HepG2 (cell line): ENCODE results near the gene THBS2. TPM values are rescaled to one million over a fixed set of nuclear protein-coding genes. Genes with fewer than 3 reads are reported as not detected.

Experiments
- ATAC-seq: fragments of 200-7000 bp; cut with Tn5 transposase; 3 replicates; pipeline ENCODE4 v1.9.1; 2020; ENCODE audit warnings: mild to moderate bottlenecking, moderate library complexity
- BruUV-seq: library from RNA; stranded (reverse); fragments of 400-500 nt; replicated peaks from 2 replicates; lab custom pipeline; 2021; lab: Mats Ljungman, UMichigan
- CTCF ChIA-PET: fragments of 300-600 bp; formaldehyde crosslinking; extraction: SDS; loops from one replicate; lab custom pipeline; 2021; ENCODE audit warnings: low total read pairs, inconsistent platforms, low intra/inter-chr PET ratio; lab: Yijun Ruan, JAX
- POLR2A ChIA-PET: fragments of 350-600 bp; sonication (Branson Sonifier 250); formaldehyde crosslinking; loops from one replicate; lab custom pipeline; 2020; ENCODE audit warnings: antibody characterized with exemption, inconsistent platforms; lab: Yijun Ruan, JAX
- DNase-seq: peaks from one replicate; pipeline ENCODE4 v3.0.0-alpha.2; 2015; ENCODE audit warnings: low spot score
- FAIRE-seq: peaks from 3 replicates; lab custom pipeline; 2011; peaks lifted over from hg19 to GRCh38; lab: Jason Lieb, UNC
- H2AFZ ChIP-seq: one replicate; pipeline ENCODE4 v1.6.1; 2011; ENCODE audit warnings: low read length, inconsistent platforms
- H3K27ac ChIP-seq: fragments of 300-600 bp; 3 replicates; pipeline ENCODE4 v1.8.0; 2011; ENCODE audit warnings: mixed run types, mild to moderate bottlenecking, mixed read lengths, low read length, inconsistent platforms; ENCODE audit not compliant: insufficient read depth; ENCODE audit errors: extremely low read length
- H3K27me3 ChIP-seq, 2 experiments: fragments of 200-600 bp in 1 of 2; 2 replicates in 1 of 2; 3 replicates in 1 of 2; pipeline versions ENCODE4 v1.6.0 to v1.8.0; 2011; ENCODE audit warnings: low read length in 2 of 2, mild to moderate bottlenecking in 2 of 2, moderate library complexity in 2 of 2, inconsistent platforms in 1 of 2; ENCODE audit not compliant: insufficient read depth in 2 of 2, control insufficient read depth in 1 of 2
- H3K36me3 ChIP-seq, 2 experiments: fragments of 200-600 bp in 1 of 2; replicated peaks in 1 of 2; 2 replicates in 1 of 2; 3 replicates in 1 of 2; pipeline versions ENCODE4 v1.5.1 to v1.8.0; 2011; ENCODE audit warnings: low read length in 2 of 2, inconsistent platforms in 1 of 2; ENCODE audit not compliant: insufficient read depth in 2 of 2, control insufficient read depth in 1 of 2
- H3K4me1 ChIP-seq: 2 replicates; pipeline ENCODE4 v1.5.1; 2012; ENCODE audit warnings: low read length, inconsistent platforms; ENCODE audit not compliant: insufficient read depth
- H3K4me2 ChIP-seq: 2 replicates; pipeline ENCODE4 v1.6.0; 2011; ENCODE audit warnings: low read depth, low read length, inconsistent platforms
- H3K4me3 ChIP-seq, 3 experiments: fragments of 200-600 bp in 1 of 3; sonication (generic), shearing (Covaris generic) in 1 of 3; replicated peaks in 1 of 3; 2 replicates each; pipeline ENCODE4 v1.5.1; 2011 to 2016; ENCODE audit warnings: low read length in 3 of 3, inconsistent platforms in 2 of 3, low read depth in 2 of 3, mild to moderate bottlenecking in 2 of 3, control low read depth in 1 of 3, mixed read lengths in 1 of 3; ENCODE audit not compliant: insufficient read depth in 1 of 3
- H3K79me2 ChIP-seq: one replicate; pipeline ENCODE4 v1.6.1; 2011; ENCODE audit warnings: low read length, inconsistent platforms; ENCODE audit not compliant: insufficient read depth
- H3K9ac ChIP-seq: 2 replicates; pipeline ENCODE4 v1.6.0; 2011; ENCODE audit warnings: mild to moderate bottlenecking, low read depth, low read length, inconsistent platforms; ENCODE audit not compliant: insufficient read depth
- H3K9me3 ChIP-seq: 2 replicates; pipeline ENCODE4 v1.5.1; 2012; ENCODE audit warnings: mild to moderate bottlenecking, low read length
- H4K20me1 ChIP-seq: 2 replicates; pipeline ENCODE4 v1.6.0; 2011; ENCODE audit warnings: inconsistent platforms, mild to moderate bottlenecking, low read length, moderate library complexity; ENCODE audit not compliant: insufficient read depth
- AFF4 ChIP-seq: sonication (generic); formaldehyde crosslinking; IDR thresholded peaks from 2 replicates; pipeline ENCODE4 v1.4.0; 2020; ENCODE audit warnings: missing genetic modification reagents
- FOXJ3 ChIP-seq: sonication (generic); formaldehyde crosslinking; IDR thresholded peaks from 2 replicates; pipeline ENCODE4 v1.4.0; 2020; ENCODE audit warnings: missing genetic modification reagents, mild to moderate bottlenecking, borderline replicate concordance
- FOXP4 ChIP-seq: sonication (generic); formaldehyde crosslinking; IDR thresholded peaks from 2 replicates; pipeline ENCODE4 v1.4.0; 2020; ENCODE audit warnings: missing genetic modification reagents
- MAZ ChIP-seq, 2 experiments: sonication (generic) in 1 of 2; formaldehyde crosslinking in 1 of 2; IDR thresholded peaks; 2 replicates each; pipeline versions ENCODE4 v1.5.0 to v1.6.1; 2012 to 2020; ENCODE audit warnings: low read depth in 2 of 2, mild to moderate bottlenecking in 2 of 2, borderline replicate concordance in 1 of 2, improper control_type of control experiment in 1 of 2, low read length in 1 of 2, missing genetic modification reagents in 1 of 2, moderate library complexity in 1 of 2
- NFE2 ChIP-seq: sonication (generic); formaldehyde crosslinking; IDR thresholded peaks from 2 replicates; pipeline ENCODE4 v1.4.0; 2020; ENCODE audit warnings: missing genetic modification reagents
- POLR2AphosphoS2 ChIP-seq: IDR thresholded peaks from 2 replicates; pipeline ENCODE4 v1.6.1; 2011; ENCODE audit warnings: low read depth, low read length, improper control_type of control experiment
- RCOR2 ChIP-seq: IDR thresholded peaks from 2 replicates; pipeline ENCODE4 v1.6.1; 2016; ENCODE audit warnings: missing biosample characterization, missing genetic modification reagents
- USF2 ChIP-seq, 2 experiments: sonication (generic) in 1 of 2; formaldehyde crosslinking in 1 of 2; IDR thresholded peaks; 2 replicates each; pipeline versions ENCODE4 v1.5.1 to v1.6.1; 2011 to 2020; ENCODE audit warnings: borderline replicate concordance in 1 of 2, low read depth in 1 of 2, low read length in 1 of 2, mild to moderate bottlenecking in 1 of 2, missing genetic modification reagents in 1 of 2, moderate library complexity in 1 of 2
- ZNF329 ChIP-seq: sonication (generic); formaldehyde crosslinking; IDR thresholded peaks from 2 replicates; pipeline ENCODE4 v1.9.0; 2021; ENCODE audit warnings: low read depth, mild to moderate bottlenecking, missing genetic modification reagents
- ZNF530 ChIP-seq: sonication (generic); formaldehyde crosslinking; IDR thresholded peaks from 2 replicates; pipeline ENCODE4 v1.5.0; 2020; ENCODE audit warnings: low read depth, mild to moderate bottlenecking, missing genetic modification reagents
- ZNF800 ChIP-seq: sonication (generic); formaldehyde crosslinking; IDR thresholded peaks from 2 replicates; pipeline ENCODE4 v1.4.0; 2020; ENCODE audit warnings: missing genetic modification reagents
- WGBS: methylation state at CpG from one replicate; pipeline ENCODE4 v1.1.6; 2017; ENCODE audit warnings: low lambda C conversion rate; 5-methylcytosine and 5-hydroxymethylcytosine counted together
- in situ Hi-C: cut with HindIII; loops from 2 replicates; pipeline ENCODE4 v1.10.0; 2017; ENCODE audit warnings: low pct_unique_long_range_greater_than_20kb; ENCODE audit not compliant: extremely low pct_ligation_motif_present
- intact Hi-C: fragments of 100-400 bp; cut with micrococcal nuclease; formaldehyde crosslinking; loops from one replicate; pipeline ENCODE4 v1.10.0; 2022; ENCODE audit not compliant: unreplicated experiment
- polyA plus RNA-seq, 8 experiments: library from polyadenylated mRNA; depleted of rRNA in 3 of 8; stranded (reverse) in 7 of 8; unstranded in 1 of 8; fragments of >200 nt; fragmentation: Illumina TruSeq in 4 of 8; extraction: Trizol in 4 of 8; gene quantifications; 2 replicates each; pipeline versions ENCODE4 v1.2.1 to v1.2.3, GENCODE V29; 2011 to 2016; ENCODE audit warnings: low read depth in 4 of 8, missing spikeins in 1 of 8, mixed read lengths in 1 of 8; ENCODE audit not compliant: insufficient read depth in 1 of 8
- total RNA-seq, 5 experiments: library from RNA; depleted of rRNA; stranded (reverse); fragments of >200 nt; fragmentation: Illumina TruSeq; extraction: Trizol; gene quantifications; 2 replicates each; pipeline ENCODE4 v1.2.3, GENCODE V29; 2016; ENCODE audit warnings: low read depth in 1 of 5

THBS2 gene
- total and polyA plus RNA-seq, 2 of the 13 experiments (the other 11 are each of a cell fraction or from before 2014, with no cell fraction given): 0.12 to 0.15 TPM

- DNase-seq (no peak), ATAC-seq (no peak), FAIRE-seq (no peak)
- no peak overlapping the region for H3K4me2 ChIP-seq
- BruUV-seq: no TSS peak
- WGBS: 11% methylated on average over 10 of the region's 10 CpGs
- no peaks in the 10 kb centered on the region for H3K9me3 ChIP-seq
- H3K36me3 ChIP-seq: no peaks in the 10 kb centered on the region
- H3K9ac ChIP-seq: no peak overlapping the region
- intact Hi-C loops (no loop called here), in situ Hi-C loops (no loop called here)
- H3K4me1 ChIP-seq: no peaks in the 10 kb centered on the region
- H2AFZ ChIP-seq: no peak overlapping the region
- H3K27ac ChIP-seq: no peak overlapping the region
- no peak overlapping the region for H3K4me3 ChIP-seq
- ChIA-PET CTCF (no interaction called here), POLR2A (no interaction called here)
- H3K27me3 ChIP-seq: peaks cover 8 to 57% of the 10 kb centered on the region in 2 experiments
- no peaks in the 10 kb centered on the region for H3K79me2 ChIP-seq
- no peaks in the 10 kb centered on the region for H4K20me1 ChIP-seq
- TF ChIP-seq NFE2: no peak
- TF ChIP-seq AFF4 (CRISPR knock-in tag): no peak
- no peak for TF ChIP-seq MAZ (IDR thresholded peaks at IDR 0.05; ENCODE audit: borderline replicate concordance, low read depth, low read length)
- TF ChIP-seq MAZ (CRISPR knock-in tag; IDR thresholded peaks at IDR 0.05; ENCODE audit: low read depth): no peak
- TF ChIP-seq ZNF329 (CRISPR knock-in tag): no peak
- TF ChIP-seq USF2 (IDR thresholded peaks at IDR 0.05; ENCODE audit: low read depth, low read length): no peak
- no peak for TF ChIP-seq USF2 (CRISPR knock-in tag; IDR thresholded peaks at IDR 0.05; ENCODE audit: borderline replicate concordance)
- TF ChIP-seq FOXP4 (CRISPR knock-in tag): no peak
- no peak for TF ChIP-seq ZNF530 (CRISPR knock-in tag)
- no peak for TF ChIP-seq FOXJ3 (CRISPR knock-in tag)
- TF ChIP-seq RCOR2 (CRISPR knock-in tag): no peak
- TF ChIP-seq ZNF800: no peak
- no peak for TF ChIP-seq POLR2AphosphoS2
Measured at GRCh38 chr6:169177516-169178166, 76.0 kb downstream of the THBS2 start.
